B cell (primary cell): Measurements from ENCODE around the gene ZFP3.

Experiments
- EZH2 ChIP-seq: IDR thresholded peaks from 2 replicates; pipeline ENCODE4 v1.6.1; 2012; ENCODE audit warnings: borderline replicate concordance, low read depth, mild to moderate bottlenecking, moderate library complexity, low read length; ENCODE audit not compliant: insufficient read depth, poor library complexity, severe bottlenecking
- TF ChIP-seq, protein P1 (sequence below): fragments of 200-600 bp; IDR thresholded peaks from one replicate; pipeline ENCODE4 v1.8.0; 2022; ENCODE audit warnings: antibody characterized with exemption, mild to moderate bottlenecking

DNA sequence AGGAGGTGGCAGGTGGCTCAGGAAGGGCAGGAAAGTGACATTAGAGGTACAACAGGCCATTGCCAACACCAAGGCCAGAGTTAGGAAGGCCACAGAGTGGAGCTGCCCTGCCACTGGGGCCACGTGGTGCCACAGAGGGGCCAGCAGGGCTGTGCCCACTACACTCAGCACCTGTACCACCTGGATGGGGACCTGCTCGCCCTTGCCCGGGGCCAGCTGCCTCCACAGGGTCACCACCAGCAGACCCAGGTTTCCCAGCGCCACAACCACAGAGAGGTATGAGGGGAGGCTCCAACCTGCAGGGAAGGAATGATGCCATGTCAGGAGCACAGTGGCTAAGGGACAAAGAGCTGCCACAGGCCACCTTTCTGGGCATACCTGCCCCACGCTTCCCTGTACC lies 44.2 kb upstream of the ZFP3 start:
- TF ChIP-seq, protein P1, sequence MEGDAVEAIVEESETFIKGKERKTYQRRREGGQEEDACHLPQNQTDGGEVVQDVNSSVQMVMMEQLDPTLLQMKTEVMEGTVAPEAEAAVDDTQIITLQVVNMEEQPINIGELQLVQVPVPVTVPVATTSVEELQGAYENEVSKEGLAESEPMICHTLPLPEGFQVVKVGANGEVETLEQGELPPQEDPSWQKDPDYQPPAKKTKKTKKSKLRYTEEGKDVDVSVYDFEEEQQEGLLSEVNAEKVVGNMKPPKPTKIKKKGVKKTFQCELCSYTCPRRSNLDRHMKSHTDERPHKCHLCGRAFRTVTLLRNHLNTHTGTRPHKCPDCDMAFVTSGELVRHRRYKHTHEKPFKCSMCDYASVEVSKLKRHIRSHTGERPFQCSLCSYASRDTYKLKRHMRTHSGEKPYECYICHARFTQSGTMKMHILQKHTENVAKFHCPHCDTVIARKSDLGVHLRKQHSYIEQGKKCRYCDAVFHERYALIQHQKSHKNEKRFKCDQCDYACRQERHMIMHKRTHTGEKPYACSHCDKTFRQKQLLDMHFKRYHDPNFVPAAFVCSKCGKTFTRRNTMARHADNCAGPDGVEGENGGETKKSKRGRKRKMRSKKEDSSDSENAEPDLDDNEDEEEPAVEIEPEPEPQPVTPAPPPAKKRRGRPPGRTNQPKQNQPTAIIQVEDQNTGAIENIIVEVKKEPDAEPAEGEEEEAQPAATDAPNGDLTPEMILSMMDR = no peak
- no peak for TF ChIP-seq EZH2
